K562 (cell line): ENCODE data around the gene SLC34A1. TPM values are rescaled to one million over a fixed set of nuclear protein-coding genes. Genes with fewer than 3 reads are reported as not detected.
A peak's percentile ranks its signal among the peaks of the same experiment; 100 is the strongest.

Experiments used
- ATAC-seq: fragments of 200-7000 bp; cut with Tn5 transposase; 3 replicates; pipeline ENCODE4 v1.9.1; 2020; ENCODE audit warnings: moderate library complexity
- BruUV-seq: library from RNA; stranded (reverse); fragments of 400-500 nt; replicated peaks from 2 replicates; lab custom pipeline; 2021; lab: Mats Ljungman, UMichigan
- CTCF ChIA-PET: fragments of 300-600 bp; formaldehyde crosslinking; extraction: SDS; loops from one replicate; lab custom pipeline; 2021; ENCODE audit warnings: low intra/inter-chr PET ratio; lab: Yijun Ruan, JAX
- POLR2A ChIA-PET: fragments of 300-600, 350-650 bp; sonication (Branson Sonifier 250); formaldehyde crosslinking; extraction: SDS; loops from one replicate; lab custom pipeline; 2021; ENCODE audit warnings: antibody characterized with exemption, inconsistent platforms; lab: Yijun Ruan, JAX
- DNase-seq, 4 experiments: peaks; one replicate each; pipeline versions ENCODE4 v3.0.0 to v3.0.0-alpha.2; 2011 to 2018; ENCODE audit warnings: low spot score in 3 of 4, mixed read lengths in 3 of 4; ENCODE audit errors: extremely low read depth in 1 of 4
- FAIRE-seq: peaks from 2 replicates; lab custom pipeline; 2011; peaks lifted over from hg19 to GRCh38; lab: Jason Lieb, UNC
- H2AFZ ChIP-seq: 2 replicates; pipeline ENCODE4 v1.6.0; 2011; ENCODE audit warnings: low read depth, low read length, control low read depth, inconsistent platforms
- H3K27ac ChIP-seq: fragments of 200-600 bp; 3 replicates; pipeline ENCODE4 v1.8.0; 2011; ENCODE audit warnings: low read depth, mild to moderate bottlenecking, control low read depth, inconsistent platforms, low read length, moderate library complexity, mixed read lengths; ENCODE audit errors: extremely low read depth
- H3K27me3 ChIP-seq, 2 experiments: fragments of 300-600 bp in 1 of 2; 2 replicates in 1 of 2; 3 replicates in 1 of 2; pipeline versions ENCODE4 v1.6.0 to v1.8.0; 2011; ENCODE audit warnings: inconsistent platforms in 2 of 2, low read length in 2 of 2, mild to moderate bottlenecking in 1 of 2, mixed read lengths in 1 of 2, moderate library complexity in 1 of 2; ENCODE audit not compliant: control insufficient read depth in 2 of 2, insufficient read depth in 2 of 2
- H3K36me3 ChIP-seq: fragments of 300-600 bp; 3 replicates; pipeline ENCODE4 v1.8.0; 2011; ENCODE audit warnings: mild to moderate bottlenecking, low read length, inconsistent platforms; ENCODE audit not compliant: control insufficient read depth, insufficient read depth
- H3K4me1 ChIP-seq, 2 experiments: fragments of 200-600 bp in 1 of 2; replicated peaks in 1 of 2; 2 replicates in 1 of 2; 3 replicates in 1 of 2; pipeline versions ENCODE4 v1.5.1 to v1.8.0; 2011; ENCODE audit warnings: inconsistent platforms in 2 of 2, low read length in 2 of 2, mild to moderate bottlenecking in 1 of 2, mixed read lengths in 1 of 2, moderate library complexity in 1 of 2; ENCODE audit not compliant: control insufficient read depth in 2 of 2, insufficient read depth in 2 of 2
- H3K4me2 ChIP-seq: 2 replicates; pipeline ENCODE4 v1.6.1; 2011; ENCODE audit warnings: low read length, control low read depth, inconsistent platforms, mixed read lengths; ENCODE audit not compliant: insufficient read depth
- H3K4me3 ChIP-seq: fragments of 200-600 bp; sonication (generic), shearing (Covaris generic); 2 replicates; pipeline ENCODE4 v1.5.1; 2016; ENCODE audit warnings: control low read depth, inconsistent platforms
- H3K79me2 ChIP-seq: fragments of 200-600 bp; 3 replicates; pipeline ENCODE4 v1.8.0; 2011; ENCODE audit warnings: low read length, inconsistent platforms; ENCODE audit not compliant: control insufficient read depth, insufficient read depth
- H3K9ac ChIP-seq, 2 experiments: 2 replicates each; pipeline versions ENCODE4 v1.6.0 to v1.6.1; 2011; ENCODE audit warnings: low read depth in 2 of 2, low read length in 2 of 2, control low read depth in 1 of 2, inconsistent platforms in 1 of 2, mild to moderate bottlenecking in 1 of 2, mixed read lengths in 1 of 2; ENCODE audit not compliant: insufficient read depth in 1 of 2
- H3K9me1 ChIP-seq: one replicate; pipeline ENCODE4 v1.6.0; 2011; ENCODE audit warnings: inconsistent platforms, mild to moderate bottlenecking, low read length, moderate library complexity; ENCODE audit not compliant: control insufficient read depth, insufficient read depth
- H3K9me3 ChIP-seq: replicated peaks from 2 replicates; pipeline ENCODE4 v1.5.1; 2011; ENCODE audit warnings: low read depth, low read length, inconsistent platforms; ENCODE audit not compliant: control insufficient read depth, insufficient read depth
- H4K20me1 ChIP-seq: replicated peaks from 2 replicates; pipeline ENCODE4 v1.6.1; 2011; ENCODE audit warnings: low read length, inconsistent platforms, mixed read lengths; ENCODE audit not compliant: control insufficient read depth, insufficient read depth
- MAZ ChIP-seq, 2 experiments: fragments of 450-650 bp in 1 of 2; sonication (generic) in 1 of 2; formaldehyde crosslinking; IDR thresholded peaks in 1 of 2; conservative IDR thresholded peaks in 1 of 2; 2 replicates each; pipeline versions ENCODE4 v1.4.0 to v1.5.0; 2020; ENCODE audit warnings: mild to moderate bottlenecking in 1 of 2, missing genetic modification reagents in 1 of 2
- PRDM10 ChIP-seq: fragments of 450-650 bp; IDR thresholded peaks from 2 replicates; pipeline ENCODE4 v1.6.1; 2018; ENCODE audit not compliant: partially characterized antibody
- RFX1 ChIP-seq: fragments of 450-650 bp; IDR thresholded peaks from 2 replicates; pipeline ENCODE4 v1.6.1; 2016; ENCODE audit warnings: mild to moderate bottlenecking, moderate library complexity
- ZNF263 ChIP-seq: sonication (generic); formaldehyde crosslinking; IDR thresholded peaks from 2 replicates; pipeline ENCODE4 v1.8.0; 2022; ENCODE audit warnings: mild to moderate bottlenecking, missing genetic modification reagents, borderline replicate concordance
- WGBS: fragments of 100-300 bp; shearing (Covaris generic); methylation state at CpG from one replicate; pipeline ENCODE4 v1.1.6; 2016; ENCODE audit warnings: low coverage, mixed read lengths; ENCODE audit not compliant: insufficient coverage; ENCODE audit errors: missing lambda C conversion rate; 5-methylcytosine and 5-hydroxymethylcytosine counted together
- in situ Hi-C: fragments of 300-500 bp; cut with MboI; formaldehyde crosslinking; loops from 4 replicates; pipeline ENCODE4 v1.15.0; 2018; ENCODE audit warnings: inconsistent platforms, mixed read lengths
- intact Hi-C: fragments of 100-400 bp; cut with micrococcal nuclease; formaldehyde crosslinking; loops from 2 replicates; pipeline ENCODE4 v1.14.2; 2022
- polyA plus RNA-seq, 8 experiments: library from polyadenylated mRNA; depleted of rRNA in 4 of 8; stranded (reverse) in 5 of 8; unstranded in 3 of 8; fragments of >200 nt; fragmentation: Nextera tagmentation in 2 of 8; fragmentation: Illumina TruSeq in 1 of 8; extraction: Ambion mirVana in 2 of 8; extraction: Trizol in 1 of 8; gene quantifications; 2 replicates each; pipeline versions ENCODE4 v1.2.1 to v1.2.3, GENCODE V29; 2011 to 2014; ENCODE audit warnings: inconsistent platforms in 1 of 8, missing spikeins in 1 of 8
- total RNA-seq, 7 experiments: library from RNA; depleted of rRNA in 6 of 7; stranded (reverse); fragments of >200 nt in 6 of 7; fragmentation: Illumina TruSeq in 2 of 7; extraction: Trizol in 2 of 7; gene quantifications; 2 replicates each; pipeline versions ENCODE4 v1.2.1 to v1.2.3, GENCODE V29; 2011 to 2021; ENCODE audit warnings: low replicate concordance in 1 of 7

Gene SLC34A1
- total and polyA plus RNA-seq, 9 of the 15 experiments (the other 6 are each of a cell fraction or from before 2014, with no cell fraction given) = not detected

DNA sequence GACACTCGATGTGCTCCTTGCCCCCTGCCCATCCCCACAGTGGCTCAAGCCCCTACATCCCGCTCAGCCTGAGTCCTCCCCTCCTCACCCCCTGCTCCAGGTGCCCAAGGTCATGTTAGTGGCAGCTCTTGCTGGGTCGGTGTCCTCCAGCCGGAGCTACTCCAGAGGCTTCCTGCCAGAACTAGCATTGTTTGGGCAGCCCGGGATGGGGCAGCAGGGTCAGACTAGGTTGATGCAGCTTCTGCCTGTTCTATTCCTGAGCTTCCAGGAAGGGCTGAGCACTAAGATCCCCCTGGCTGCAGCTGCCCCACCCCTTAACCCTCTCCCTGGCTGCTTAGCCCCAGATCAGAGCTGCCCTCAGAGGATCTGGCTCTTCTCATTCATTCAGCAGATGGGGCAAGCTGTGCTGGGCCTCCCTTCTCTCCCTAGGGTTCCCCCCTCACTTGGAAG is 25.8 kb upstream of the SLC34A1 start:
- intact Hi-C loops = no loop called here
- Histone ChIP-seq H3K9me3 (0 out of 2 replicates have a peak, but pooled peaks cover 3% of the 10 kb centered on the region), H3K27ac (no peak overlapping the region), H3K79me2 (no peaks in the 10 kb centered on the region), H3K9me1 (no peaks in the 10 kb centered on the region), H3K4me2 (peak overlapping the region; percentile 29; the same call in 1 of the 2 replicates), H4K20me1 (no peaks in the 10 kb centered on the region), H3K4me3 (peak overlapping the region; percentile 16; the same call in 1 of the 2 replicates), H3K27me3 (no peaks in the 10 kb centered on the region), H3K4me1 (peaks cover 9 to 41% of the 10 kb centered on the region in 2 experiments; a peak in 4 of 5 replicates), H2AFZ (peak overlapping the region; percentile 92; the same call in 1 of the 2 replicates), H3K9ac (peak overlapping the region; percentile 10 to 83; a peak in 3 of 4 replicates), H3K36me3 (no peaks in the 10 kb centered on the region)
- ATAC-seq (no peak), DNase-seq (no peak), FAIRE-seq (no peak)
- POLR2A ChIA-PET = interaction anchor here (0.7 to 0.8 kb wide), 3 partner anchors 11 to 82 kb away, joined by 3 read pairs; no protein-coding TSS in a partner anchor
- WGBS = 52% methylated on average over 3 of the region's 5 CpGs
- BruUV-seq = no TSS peak
- TF ChIP-seq PRDM10 (peak; percentile 81), MAZ (CRISPR knock-in tag; conservative IDR thresholded peaks at IDR 0.05 in 1 of 2, IDR thresholded peaks at IDR 0.05 in 1 of 2) (no peak), RFX1 (no peak), ZNF263 (CRISPR knock-in tag) (peak; percentile 56; the same call in 1 of the 2 replicates)
- in situ Hi-C loops = no loop called here
- CTCF ChIA-PET = no interaction called here
